Fibroblast of lung (primary cell): ENCODE data around the gene COPZ2.

Experiments used
- CTCF ChIP-seq, 2 donors: IDR thresholded peaks in 1 of 2; conservative IDR thresholded peaks in 1 of 2; 1 replicate in 1 of 2; 2 replicates in 1 of 2; pipeline ENCODE4 v1.5.1; 2011 to 2012; ENCODE audit warnings: low read length in 2 of 2, control low read depth in 1 of 2, inconsistent platforms in 1 of 2, low read depth in 1 of 2, mild to moderate bottlenecking in 1 of 2
- EZH2 ChIP-seq: IDR thresholded peaks from 2 replicates; pipeline ENCODE4 v1.5.1; 2012; ENCODE audit warnings: low read length, control low read depth, mild to moderate bottlenecking; ENCODE audit errors: missing control alignments

GRCh38 chr17:48012151-48012520, 25.5 kb downstream of the COPZ2 start:
- TF ChIP-seq CTCF (conservative IDR thresholded peaks at IDR 0.05 in 1 of 2, IDR thresholded peaks at IDR 0.05 in 1 of 2; ENCODE audit: low read depth in 1 of 2, low read length in 2 of 2) = no peak
- no peak for TF ChIP-seq EZH2
